Progenitor cell of endocrine pancreas (in vitro differentiated cells): ENCODE measurements around the gene KIAA1328. TPM values are rescaled to one million over a fixed set of nuclear protein-coding genes. Genes with fewer than 3 reads are reported as not detected.

Source experiments
- DNase-seq: peaks from one replicate; pipeline ENCODE4 v3.0.0; 2021; ENCODE audit warnings: low spot score; ENCODE audit not compliant: unreplicated experiment
- H3K27ac Mint-ChIP-seq: 2 replicates; pipeline ENCODE4 v1.8.0; 2021; ENCODE audit warnings: mild to moderate bottlenecking, moderate library complexity, mixed read lengths
- H3K27me3 Mint-ChIP-seq: 2 replicates; pipeline ENCODE4 v1.8.0; 2021; ENCODE audit warnings: mixed read lengths
- H3K36me3 Mint-ChIP-seq: 2 replicates; pipeline ENCODE4 v1.8.0; 2022; ENCODE audit warnings: mixed read lengths; ENCODE audit not compliant: insufficient read depth
- H3K4me1 Mint-ChIP-seq: 2 replicates; pipeline ENCODE4 v1.8.0; 2021; ENCODE audit warnings: low read depth, mixed read lengths
- H3K4me3 Mint-ChIP-seq: 2 replicates; pipeline ENCODE4 v1.8.0; 2021; ENCODE audit warnings: low read depth, mild to moderate bottlenecking, moderate library complexity, mixed read lengths
- H3K9me3 Mint-ChIP-seq: 2 replicates; pipeline ENCODE4 v1.8.0; 2021; ENCODE audit warnings: low read depth, mixed read lengths
- CTCF ChIP-seq: fragments of 200-600 bp; sonication (generic); IDR thresholded peaks from one replicate; pipeline ENCODE4 v1.5.0; 2021; ENCODE audit warnings: antibody characterized with exemption, mild to moderate bottlenecking; ENCODE audit not compliant: unreplicated experiment
- total RNA-seq: library from RNA; stranded (reverse); gene quantifications from 2 replicates; pipeline ENCODE4 v1.2.1, GENCODE V29; 2021

KIAA1328 gene
- total RNA-seq, 1 donor from 2014 or later: 12.4 TPM

GRCh38 chr18:37180086-37180485, 351.2 kb downstream of the KIAA1328 start:
- Mint-ChIP-seq H3K4me1 (peaks cover 33% of the 10 kb centered on the region), H3K36me3 (no peaks in the 10 kb centered on the region), H3K27me3 (no peaks in the 10 kb centered on the region), H3K9me3 (no peaks in the 10 kb centered on the region), H3K4me3 (no peak overlapping the region), H3K27ac (no peak overlapping the region)
- DNase-seq: no peak
- no peak for TF ChIP-seq CTCF

DNA sequence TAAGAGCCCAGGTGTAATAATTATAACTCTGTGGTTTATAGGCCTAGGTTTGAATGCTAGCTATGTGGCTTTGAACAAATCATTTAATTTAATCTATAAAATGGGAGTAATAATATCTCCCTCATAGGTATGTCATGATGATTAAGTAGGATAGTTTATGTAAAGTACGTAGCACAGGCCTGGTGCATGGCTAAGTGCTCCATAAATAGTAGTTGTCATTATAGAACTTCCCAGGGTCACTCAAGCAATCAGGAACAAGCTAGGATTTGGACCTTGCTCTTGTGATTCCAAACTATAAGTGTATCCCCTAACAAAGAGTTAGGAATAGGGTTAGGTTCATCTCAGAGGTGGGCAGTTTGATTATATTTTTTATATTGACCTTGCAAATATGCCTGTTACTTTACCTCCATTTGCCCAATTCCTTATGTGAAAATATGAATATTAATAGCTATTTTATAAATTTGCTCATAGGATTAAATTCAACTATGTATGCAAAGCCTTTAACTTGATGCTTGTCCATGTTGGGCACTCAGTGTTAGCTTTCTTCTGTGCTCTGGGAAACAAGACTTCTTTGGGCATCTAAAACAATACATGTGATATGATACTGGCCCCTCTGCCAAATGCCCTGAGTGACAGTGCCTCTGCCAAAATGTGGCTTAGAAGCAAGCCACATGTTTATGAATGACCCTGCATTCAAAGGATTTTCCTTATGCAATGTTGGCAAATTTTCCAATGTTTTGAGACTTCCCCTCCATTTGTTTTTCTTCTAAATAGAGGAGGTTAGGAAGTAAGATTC, 353.6 kb downstream of the KIAA1328 start:
- no peaks in the 10 kb centered on the region for H3K9me3 Mint-ChIP-seq
- H3K36me3 Mint-ChIP-seq: no peaks in the 10 kb centered on the region

DNA sequence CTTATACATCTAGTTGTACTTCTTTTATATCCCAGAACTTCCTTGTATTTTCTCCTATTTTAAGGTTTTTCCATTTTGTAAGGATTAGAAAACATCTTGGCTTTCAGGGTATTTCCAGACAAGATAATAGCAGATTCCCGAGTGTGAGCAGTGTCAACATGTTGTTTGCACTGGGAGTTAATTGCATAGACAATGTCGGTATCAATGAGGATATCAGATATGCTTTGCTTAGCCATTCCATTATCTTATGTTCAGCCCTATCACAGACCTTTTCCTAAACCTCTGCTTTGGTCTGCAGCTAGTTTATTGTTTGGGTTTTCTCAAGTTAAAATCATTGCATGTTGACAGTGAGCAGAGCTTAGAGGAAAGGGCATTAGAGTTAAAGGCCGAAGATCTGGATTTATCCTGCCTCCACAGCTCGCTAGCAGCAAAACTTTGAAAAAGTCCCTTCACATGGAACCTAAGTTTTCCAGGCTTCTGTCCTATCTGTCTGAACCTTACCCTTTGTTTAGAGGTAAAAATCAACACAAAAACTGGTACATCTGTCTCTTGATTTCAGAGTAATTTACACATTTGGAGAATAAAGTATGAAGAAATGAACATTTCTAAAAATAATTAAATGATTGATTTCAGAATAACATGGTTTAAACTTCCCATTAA, 355.4 kb downstream of the KIAA1328 start:
- Mint-ChIP-seq H3K4me1 (peaks cover 7% of the 10 kb centered on the region), H3K4me3 (no peak overlapping the region), H3K36me3 (no peaks in the 10 kb centered on the region), H3K27ac (no peak overlapping the region), H3K9me3 (no peaks in the 10 kb centered on the region), H3K27me3 (no peaks in the 10 kb centered on the region)
- no peak for TF ChIP-seq CTCF
- DNase-seq: no peak

More for the DNA sequence above, 353.6 kb downstream of the KIAA1328 start:
- H3K4me1 Mint-ChIP-seq: peaks cover 14% of the 10 kb centered on the region
- DNase-seq: no peak
- H3K27ac Mint-ChIP-seq: no peak overlapping the region
- H3K27me3 Mint-ChIP-seq: no peaks in the 10 kb centered on the region
- H3K4me3 Mint-ChIP-seq: no peak overlapping the region
- TF ChIP-seq CTCF: no peak

DNA sequence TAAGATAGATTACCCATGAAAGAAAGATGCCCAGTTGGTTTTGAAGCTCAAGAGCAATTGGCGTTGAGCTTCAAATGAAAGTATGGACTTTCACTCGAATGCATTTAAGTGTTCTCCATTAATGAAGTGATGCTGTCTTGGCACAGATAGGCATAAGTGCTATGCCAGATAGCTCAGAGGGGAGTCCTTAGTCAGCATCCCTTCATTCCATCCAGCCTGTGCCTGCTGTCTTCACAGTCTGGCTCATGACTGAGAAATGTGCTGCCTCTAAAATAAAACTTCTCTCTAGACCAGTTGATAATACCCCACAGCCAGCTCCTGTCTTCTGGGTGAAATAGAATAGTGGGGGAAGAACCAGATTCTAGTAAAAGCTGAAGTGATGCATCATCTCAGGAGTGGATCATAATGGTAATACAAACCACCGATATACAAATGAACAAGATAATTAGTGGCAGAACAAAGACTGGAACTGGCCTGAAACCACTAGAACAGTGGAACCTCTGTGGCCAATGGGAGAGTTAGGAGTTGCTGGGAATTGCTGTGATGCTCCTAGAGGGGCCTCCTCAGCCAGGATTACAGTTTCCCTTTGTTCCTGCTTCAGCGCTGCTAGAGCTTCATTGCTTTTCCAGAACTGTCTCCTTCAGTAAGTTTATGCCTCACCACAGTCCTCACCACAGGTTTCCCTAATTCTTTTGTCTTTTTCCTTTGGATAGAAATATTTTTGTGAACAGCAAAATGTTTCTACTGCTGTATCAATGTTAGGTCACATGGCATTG, 359.3 kb downstream of the KIAA1328 start:
- H3K4me3 Mint-ChIP-seq: no peak overlapping the region
- no peak for TF ChIP-seq CTCF
- H3K27me3 Mint-ChIP-seq: no peaks in the 10 kb centered on the region
- peaks cover 6% of the 10 kb centered on the region for H3K4me1 Mint-ChIP-seq
- H3K27ac Mint-ChIP-seq: no peak overlapping the region
- H3K36me3 Mint-ChIP-seq: no peaks in the 10 kb centered on the region
- no peaks in the 10 kb centered on the region for H3K9me3 Mint-ChIP-seq
- DNase-seq: no peak

GRCh38 chr18:37199741-37200140, 370.8 kb downstream of the KIAA1328 start:
- DNase-seq: no peak

More at GRCh38 chr18:37199741-37200140, 370.8 kb downstream of the KIAA1328 start:
- no peaks in the 10 kb centered on the region for H3K27me3 Mint-ChIP-seq
- peaks cover 19% of the 10 kb centered on the region for H3K36me3 Mint-ChIP-seq
- no peak overlapping the region for H3K27ac Mint-ChIP-seq
- H3K4me3 Mint-ChIP-seq: no peak overlapping the region
- no peaks in the 10 kb centered on the region for H3K4me1 Mint-ChIP-seq
- no peak for TF ChIP-seq CTCF
- peaks cover 29% of the 10 kb centered on the region for H3K9me3 Mint-ChIP-seq
